Heart right ventricle (tissue), 16 donors: ENCODE measurements around the gene HCFC1. TPM values are rescaled to one million over a fixed set of nuclear protein-coding genes. Genes with fewer than 3 reads are reported as not detected.

Experiments used
- ATAC-seq, 8 donors: fragments of 200-7000 bp; cut with Tn5 transposase; one replicate each; pipeline ENCODE4 v1.9.1; 2020; ENCODE audit warnings: mild to moderate bottlenecking in 8 of 8, moderate library complexity in 8 of 8, moderate number of reproducible peaks in 1 of 8
- DNase-seq, 2 donors: peaks; one replicate each; pipeline ENCODE4 v3.0.0-alpha.2; 2020
- H3K27ac ChIP-seq, 10 donors: fragments of 200-600 bp; sonication (generic) in 2 of 10; one replicate each; pipeline versions ENCODE4 v1.5.0 to v1.8.0; 2020 to 2022; ENCODE audit warnings: mild to moderate bottlenecking in 3 of 10
- H3K27me3 ChIP-seq, 7 donors: fragments of 200-600 bp; one replicate each; pipeline ENCODE4 v1.8.0; 2021 to 2022; ENCODE audit warnings: mild to moderate bottlenecking in 2 of 7
- H3K36me3 ChIP-seq, 9 donors: fragments of 200-600 bp; sonication (generic) in 1 of 9; one replicate each; pipeline versions ENCODE4 v1.5.0 to v1.8.0; 2020 to 2022; ENCODE audit warnings: mild to moderate bottlenecking in 2 of 9
- H3K4me1 ChIP-seq, 9 donors: fragments of 200-600 bp; sonication (generic) in 1 of 9; one replicate each; pipeline versions ENCODE4 v1.5.0 to v1.8.0; 2020 to 2022; ENCODE audit warnings: mild to moderate bottlenecking in 4 of 9
- H3K4me3 ChIP-seq, 10 donors: fragments of 200-600 bp; sonication (generic) in 2 of 10; one replicate each; pipeline versions ENCODE4 v1.5.0 to v1.8.0; 2020 to 2022; ENCODE audit warnings: mild to moderate bottlenecking in 7 of 10, moderate library complexity in 2 of 10
- H3K9me3 ChIP-seq, 11 donors: fragments of 200-600 bp in 10 of 11; sonication (generic) in 2 of 11; one replicate each; pipeline versions ENCODE4 v1.5.0 to v1.8.0; 2013 to 2022; ENCODE audit warnings: mild to moderate bottlenecking in 2 of 11, control low read depth in 1 of 11, moderate library complexity in 1 of 11
- CTCF ChIP-seq, 9 donors: fragments of 200-600 bp; sonication (generic) in 2 of 9; IDR thresholded peaks; one replicate each; pipeline versions ENCODE4 v1.5.0 to v1.8.0; 2021 to 2022; ENCODE audit warnings: antibody characterized with exemption in 9 of 9, mild to moderate bottlenecking in 5 of 9, moderate library complexity in 1 of 9
- WGBS, 2 donors: extraction: QIAGEN DNeasy Blood & Tissue Kit; methylation state at CpG; one replicate each; pipeline ENCODE4 v1.1.7; 2013; ENCODE audit warnings: inconsistent platforms in 1 of 2; 5-methylcytosine and 5-hydroxymethylcytosine counted together
- intact Hi-C, 10 donors: fragments of 100-400 bp; cut with DNase I; formaldehyde crosslinking; loops; one replicate each; pipeline versions ENCODE4 v1.11.1 to v1.14.2; 2022
- polyA plus RNA-seq, 2 donors: library from polyadenylated mRNA; stranded (reverse); fragments of 200-250 nt; gene quantifications; one replicate each; pipeline ENCODE4 v1.2.3, GENCODE V29; 2013
- total RNA-seq, 10 donors: library from RNA; stranded (reverse); fragmentation: NEBNext Ultra II Directional in 3 of 10; extraction: Animal tissue kit (Norgen Biotek cat#: 25700) in 3 of 10; gene quantifications; one replicate each; pipeline versions ENCODE4 v1.2.1 to v1.2.4, GENCODE V29; 2021 to 2023
- donor health status: Arrhythmogenic right ventricular cardiomyopathy.
- donor health status: ischemic (EF 13 %, LVEDD 7.1; RV severe dilation, severe dysfunction).
- donor health status: healthy with polysubstance abuse.
- donor health status: DM: no; HTN: yes; CAD: no.
- donor health status: DM: no; HTN: no; CAD: no.
- donor health status: ischemic (EF 25% LVEDD 6.9; RV normal size, moderate dysfunction).
- donor health status: ischemic (EF 25% LVEDD 5.7; RV mildly dilated, moderate dysfunction).
- donor health status: healthy.
- donor health status: DM: yes; HTN: yes; CAD: no.
- donor health status: Ischemic cardiomyopathy.
- donor health status: ischemic (EF 35%, LVEDD 5.7; RV mildly dilated, moderate dysfunction).
- donor health status: nonischemic (EF 11% LVEDD 7.7; RV severe dilation, severe dysfunction).
- donor health status: DM: yes; HTN: yes; CAD: no.
- donor health status: PGD.
- donor health status: ischemic (EF 29% LVEDD 5.4; RV normal size, mild dysfunction).
- donor health status: nonischemic (EF 23%, LVEDD 6.1; RV moderate dilation, normal function).

The HCFC1 gene
- total and polyA plus RNA-seq, 12 donors = 12.3 to 41.6 (median 31.2) TPM

- intact Hi-C loops = loop anchor here in 5 of 10 donors (2.0 to 10.0 kb wide), 3 partner anchors 27 to 127 kb away; partner anchors contain the start of genes IDH3G (in 3 of the 5) and SSR4 (in 3 of the 5)
- Histone ChIP-seq H3K4me3 (peak overlapping the region in 6 of 10 donors; percentile 2 to 71 (median 28)), H3K9me3 (no peaks in the 10 kb centered on the region), H3K36me3 (peaks cover 0 to 28% (median 0%) of the 10 kb centered on the region in 9 donors), H3K27ac (peak overlapping the region in 9 of 10 donors; percentile 12 to 99 (median 39)), H3K27me3 (peaks cover 0 to 92% (median 0%) of the 10 kb centered on the region in 7 donors), H3K4me1 (peaks cover 0 to 59% (median 34%) of the 10 kb centered on the region in 9 donors)
- ATAC-seq (peak in 6 of 8 donors; percentile 3 to 24 (median 8)), DNase-seq (no peak)
- WGBS, 2 donors = 41 to 44% methylated on average over 24 to 38 of the region's 40 CpGs
- TF ChIP-seq CTCF (IDR thresholded peaks at IDR 0.05) = no peak
Measured at GRCh38 chrX:153921511-153922446, 49.8 kb downstream of the HCFC1 start.

GRCh38 chrX:153921070-153921469 is 50.5 kb downstream of the HCFC1 start:
- H3K27ac ChIP-seq = peak overlapping the region in 6 of 10 donors; percentile 34 to 99 (median 42)

GRCh38 chrX:153920546-153920945 is 51.1 kb downstream of the HCFC1 start:
- Histone ChIP-seq H3K9me3 (no peaks in the 10 kb centered on the region), H3K36me3 (peaks cover 0 to 39% (median 0%) of the 10 kb centered on the region in 9 donors), H3K27ac (no peak overlapping the region), H3K4me3 (no peak overlapping the region), H3K27me3 (peaks cover 0 to 93% (median 0%) of the 10 kb centered on the region in 7 donors), H3K4me1 (peaks cover 0 to 48% (median 25%) of the 10 kb centered on the region in 9 donors)
- ATAC-seq = no peak
- no peak for TF ChIP-seq CTCF (IDR thresholded peaks at IDR 0.05)
- intact Hi-C loops = loop anchor here in 4 of 10 donors (10.0 kb wide), 2 partner anchors 106 to 126 kb away; partner anchors contain the start of genes IDH3G (in 3 of the 4) and SSR4 (in 3 of the 4)
- DNase-seq = no peak
- 98 to 99% methylated on average over 12 to 14 of the region's 14 CpGs for WGBS, 2 donors

More at GRCh38 chrX:153921070-153921469, 50.5 kb downstream of the HCFC1 start:
- ATAC-seq (no peak), DNase-seq (no peak)
- no peak for TF ChIP-seq CTCF (IDR thresholded peaks at IDR 0.05)
- H3K4me3 ChIP-seq = peak overlapping the region in 6 of 10 donors; percentile 2 to 71 (median 28)
- WGBS, 2 donors = 66 to 85% methylated on average over 9 to 16 of the region's 16 CpGs
- H3K27me3 ChIP-seq = peaks cover 0 to 93% (median 0%) of the 10 kb centered on the region in 7 donors
- H3K36me3 ChIP-seq = peaks cover 0 to 34% (median 0%) of the 10 kb centered on the region in 9 donors
- intact Hi-C loops = loop anchor here in 4 of 10 donors (10.0 kb wide), 2 partner anchors 106 to 126 kb away; partner anchors contain the start of genes IDH3G (in 3 of the 4) and SSR4 (in 3 of the 4)
- no peaks in the 10 kb centered on the region for H3K9me3 ChIP-seq
- peaks cover 0 to 53% (median 29%) of the 10 kb centered on the region in 9 donors for H3K4me1 ChIP-seq

GRCh38 chrX:153919281-153919680 is 52.3 kb downstream of the HCFC1 start:
- TF ChIP-seq CTCF (IDR thresholded peaks at IDR 0.05) = no peak
- 97 to 99% methylated on average over 12 to 13 of the region's 13 CpGs for WGBS, 2 donors
- Histone ChIP-seq H3K36me3 (peaks cover 0 to 43% (median 0%) of the 10 kb centered on the region in 9 donors), H3K27me3 (peaks cover 0 to 89% (median 0%) of the 10 kb centered on the region in 7 donors), H3K9me3 (no peaks in the 10 kb centered on the region), H3K27ac (no peak overlapping the region), H3K4me3 (no peak overlapping the region), H3K4me1 (peaks cover 0 to 36% (median 18%) of the 10 kb centered on the region in 9 donors)
- DNase-seq (no peak), ATAC-seq (no peak)
- intact Hi-C loops = no loop called here
